Endothelial cell (in vitro differentiated cells): ENCODE measurements around the gene RHOJ. TPM values are rescaled to one million over a fixed set of nuclear protein-coding genes. Genes with fewer than 3 reads are reported as not detected.

Source experiments
- DNase-seq: peaks from one replicate; pipeline ENCODE4 v3.0.0; 2021; ENCODE audit warnings: low spot score
- H3K27ac Mint-ChIP-seq: one replicate; pipeline ENCODE4 v1.8.0; 2021; ENCODE audit warnings: mixed read lengths, inconsistent platforms; ENCODE audit not compliant: unreplicated experiment
- H3K27me3 Mint-ChIP-seq: one replicate; pipeline ENCODE4 v1.8.0; 2021; ENCODE audit warnings: mild to moderate bottlenecking, moderate library complexity, mixed read lengths, inconsistent platforms; ENCODE audit not compliant: unreplicated experiment
- H3K36me3 Mint-ChIP-seq: one replicate; pipeline ENCODE4 v1.8.0; 2021; ENCODE audit warnings: mild to moderate bottlenecking, low read depth, mixed read lengths, inconsistent platforms; ENCODE audit not compliant: unreplicated experiment
- H3K4me1 Mint-ChIP-seq: one replicate; pipeline ENCODE4 v1.8.0; 2021; ENCODE audit warnings: mild to moderate bottlenecking, mixed read lengths, inconsistent platforms; ENCODE audit not compliant: unreplicated experiment
- H3K4me3 Mint-ChIP-seq: one replicate; pipeline ENCODE4 v1.8.0; 2021; ENCODE audit warnings: mild to moderate bottlenecking, mixed read lengths, inconsistent platforms; ENCODE audit not compliant: unreplicated experiment
- H3K9me3 Mint-ChIP-seq: one replicate; pipeline ENCODE4 v1.8.0; 2021; ENCODE audit warnings: mixed read lengths, inconsistent platforms; ENCODE audit not compliant: unreplicated experiment
- CTCF ChIP-seq: fragments of 200-600 bp; sonication (generic); IDR thresholded peaks from one replicate; pipeline ENCODE4 v1.5.0; 2021; ENCODE audit warnings: antibody characterized with exemption; ENCODE audit not compliant: unreplicated experiment
- total RNA-seq: library from RNA; stranded (reverse); fragmentation: NEBNext Ultra II Directional; extraction: Animal tissue kit (Norgen Biotek cat#: 25700); gene quantifications from one replicate; pipeline ENCODE4 v1.2.1, GENCODE V29; 2021; ENCODE audit not compliant: unreplicated experiment

The RHOJ gene
- total RNA-seq, 1 donor from 2014 or later, result 266 TPM

GRCh38 chr14:63241096-63241495, 36.9 kb downstream of the RHOJ start:
- Mint-ChIP-seq H3K9me3 (no peaks in the 10 kb centered on the region), H3K36me3 (peaks cover 29% of the 10 kb centered on the region), H3K27ac (no peak overlapping the region), H3K4me1 (peaks cover 8% of the 10 kb centered on the region), H3K27me3 (no peaks in the 10 kb centered on the region), H3K4me3 (no peak overlapping the region)
- DNase-seq, result no peak
- no peak for TF ChIP-seq CTCF

GRCh38 chr14:63243646-63244045, 39.4 kb downstream of the RHOJ start:
- Mint-ChIP-seq H3K9me3 (no peaks in the 10 kb centered on the region), H3K27ac (no peak overlapping the region), H3K4me1 (no peaks in the 10 kb centered on the region), H3K36me3 (peaks cover 31% of the 10 kb centered on the region), H3K27me3 (no peaks in the 10 kb centered on the region), H3K4me3 (no peak overlapping the region)
- DNase-seq, result no peak
- TF ChIP-seq CTCF, result no peak

GRCh38 chr14:63245893-63246292, 41.6 kb downstream of the RHOJ start:
- no peaks in the 10 kb centered on the region for H3K27me3 Mint-ChIP-seq
- no peak overlapping the region for H3K27ac Mint-ChIP-seq
- no peak for DNase-seq
- no peak overlapping the region for H3K4me3 Mint-ChIP-seq
- peaks cover 39% of the 10 kb centered on the region for H3K36me3 Mint-ChIP-seq
- H3K4me1 Mint-ChIP-seq, result no peaks in the 10 kb centered on the region
- H3K9me3 Mint-ChIP-seq, result no peaks in the 10 kb centered on the region
- TF ChIP-seq CTCF, result no peak

GRCh38 chr14:63248211-63248610, 44.0 kb downstream of the RHOJ start:
- Mint-ChIP-seq H3K4me1 (no peaks in the 10 kb centered on the region), H3K27me3 (no peaks in the 10 kb centered on the region), H3K9me3 (no peaks in the 10 kb centered on the region), H3K36me3 (peaks cover 42% of the 10 kb centered on the region), H3K27ac (no peak overlapping the region), H3K4me3 (no peak overlapping the region)
- no peak for TF ChIP-seq CTCF
- DNase-seq, result no peak

- Mint-ChIP-seq H3K4me3 (peak overlapping the region; percentile 47), H3K36me3 (peaks cover 44% of the 10 kb centered on the region), H3K9me3 (no peaks in the 10 kb centered on the region), H3K27ac (no peak overlapping the region), H3K4me1 (peaks cover under 1% of the 10 kb centered on the region), H3K27me3 (no peaks in the 10 kb centered on the region)
- no peak for DNase-seq
- TF ChIP-seq CTCF, result no peak
Observed at GRCh38 chr14:63249092-63249491, 44.8 kb downstream of the RHOJ start.
